ENCODE measurements around the gene RPS19BP1.

DNA sequence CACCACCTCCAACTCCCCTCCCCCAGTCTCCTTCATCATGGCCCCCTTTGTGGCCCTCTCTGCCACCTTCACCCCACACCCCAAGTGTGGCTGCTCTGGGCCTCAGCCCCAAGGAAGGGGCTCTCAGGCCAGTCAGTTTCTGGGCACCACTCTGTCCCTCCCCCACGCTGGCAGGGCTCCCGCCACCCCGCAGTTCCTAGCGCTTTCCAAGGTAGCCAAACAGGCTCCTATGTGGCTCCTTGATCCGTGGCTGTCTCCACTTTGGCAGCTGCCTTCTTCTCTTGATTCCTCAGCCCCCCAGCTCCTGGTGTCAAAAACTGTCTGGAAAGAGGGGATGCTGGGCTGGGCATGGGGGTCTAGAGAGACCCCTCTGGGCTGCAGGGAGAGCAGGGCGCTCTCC is 27.6 kb upstream of the RPS19BP1 start:
- TF ChIP-seq, protein P1, sequence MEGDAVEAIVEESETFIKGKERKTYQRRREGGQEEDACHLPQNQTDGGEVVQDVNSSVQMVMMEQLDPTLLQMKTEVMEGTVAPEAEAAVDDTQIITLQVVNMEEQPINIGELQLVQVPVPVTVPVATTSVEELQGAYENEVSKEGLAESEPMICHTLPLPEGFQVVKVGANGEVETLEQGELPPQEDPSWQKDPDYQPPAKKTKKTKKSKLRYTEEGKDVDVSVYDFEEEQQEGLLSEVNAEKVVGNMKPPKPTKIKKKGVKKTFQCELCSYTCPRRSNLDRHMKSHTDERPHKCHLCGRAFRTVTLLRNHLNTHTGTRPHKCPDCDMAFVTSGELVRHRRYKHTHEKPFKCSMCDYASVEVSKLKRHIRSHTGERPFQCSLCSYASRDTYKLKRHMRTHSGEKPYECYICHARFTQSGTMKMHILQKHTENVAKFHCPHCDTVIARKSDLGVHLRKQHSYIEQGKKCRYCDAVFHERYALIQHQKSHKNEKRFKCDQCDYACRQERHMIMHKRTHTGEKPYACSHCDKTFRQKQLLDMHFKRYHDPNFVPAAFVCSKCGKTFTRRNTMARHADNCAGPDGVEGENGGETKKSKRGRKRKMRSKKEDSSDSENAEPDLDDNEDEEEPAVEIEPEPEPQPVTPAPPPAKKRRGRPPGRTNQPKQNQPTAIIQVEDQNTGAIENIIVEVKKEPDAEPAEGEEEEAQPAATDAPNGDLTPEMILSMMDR (IDR thresholded peaks at IDR 0.05): no peak
- TF ChIP-seq POLR2A (IDR thresholded peaks at IDR 0.05): no peak
